Osteoblast (primary cell): ENCODE data around the gene SOX6. TPM values are rescaled to one million over a fixed set of nuclear protein-coding genes. Genes with fewer than 3 reads are reported as not detected.

Experiments used
- DNase-seq: peaks from one replicate; pipeline ENCODE4 v3.0.0; 2011; ENCODE audit warnings: low spot score, mixed read lengths; ENCODE audit not compliant: insufficient read length; ENCODE audit errors: missing footprints
- H2AFZ ChIP-seq: 2 replicates; pipeline ENCODE4 v1.6.0; 2011; ENCODE audit warnings: mild to moderate bottlenecking, low read length
- H3K27ac ChIP-seq: 2 replicates; pipeline ENCODE4 v1.5.1; 2011; ENCODE audit warnings: mild to moderate bottlenecking, low read depth, low read length, moderate library complexity
- H3K27me3 ChIP-seq: 2 replicates; pipeline ENCODE4 v1.6.0; 2012; ENCODE audit warnings: mild to moderate bottlenecking, control low read depth, inconsistent platforms, low read length, moderate library complexity; ENCODE audit not compliant: insufficient read depth
- H3K36me3 ChIP-seq: 2 replicates; pipeline ENCODE4 v1.5.1; 2011; ENCODE audit warnings: mild to moderate bottlenecking, low read length, control low read depth, moderate library complexity; ENCODE audit not compliant: insufficient read depth
- H3K4me1 ChIP-seq: 2 replicates; pipeline ENCODE4 v1.5.1; 2011; ENCODE audit warnings: mild to moderate bottlenecking, low read length, control low read depth, moderate library complexity; ENCODE audit not compliant: insufficient read depth
- H3K4me2 ChIP-seq: 2 replicates; pipeline ENCODE4 v1.6.0; 2011; ENCODE audit warnings: mild to moderate bottlenecking, low read length; ENCODE audit not compliant: insufficient read depth
- H3K4me3 ChIP-seq: fragments of 200-600 bp; sonication (generic); 3 replicates; pipeline ENCODE4 v1.5.1; 2012; ENCODE audit warnings: mild to moderate bottlenecking, low read length, inconsistent platforms; ENCODE audit not compliant: insufficient read depth
- H3K79me2 ChIP-seq: 2 replicates; pipeline ENCODE4 v1.6.0; 2012; ENCODE audit warnings: mild to moderate bottlenecking, low read length, control low read depth, inconsistent platforms; ENCODE audit not compliant: insufficient read depth
- H3K9me3 ChIP-seq: 2 replicates; pipeline ENCODE4 v1.5.1; 2011; ENCODE audit warnings: low read depth, low read length, control low read depth
- H4K20me1 ChIP-seq: 2 replicates; pipeline ENCODE4 v1.6.0; 2012; ENCODE audit warnings: mild to moderate bottlenecking, low read length, control low read depth; ENCODE audit not compliant: insufficient read depth
- CTCF ChIP-seq: IDR thresholded peaks from 2 replicates; pipeline ENCODE4 v1.5.1; 2011; ENCODE audit warnings: mild to moderate bottlenecking, low read depth, low read length, moderate library complexity; ENCODE audit errors: extremely low read depth
- total RNA-seq: library from RNA; depleted of rRNA; stranded (reverse); fragments of >200 nt; gene quantifications from 2 replicates; pipeline ENCODE4 v1.2.3, GENCODE V29; 2012

SOX6 gene
- total RNA-seq, 1 donor: 3.3 TPM

GRCh38 chr11:16356761-16357393, 531 bp upstream of the SOX6 start:
- no peak for TF ChIP-seq CTCF
- no peaks in the 10 kb centered on the region for H3K9me3 ChIP-seq
- H3K4me2 ChIP-seq: peak overlapping the region; percentile 3
- no peaks in the 10 kb centered on the region for H3K36me3 ChIP-seq
- no peaks in the 10 kb centered on the region for H3K27me3 ChIP-seq
- H3K79me2 ChIP-seq: no peaks in the 10 kb centered on the region
- H3K27ac ChIP-seq: no peak overlapping the region
- peak; percentile 25 for DNase-seq
- H2AFZ ChIP-seq: no peak overlapping the region
- H3K4me3 ChIP-seq: no peak overlapping the region
- H3K4me1 ChIP-seq: peaks cover 10% of the 10 kb centered on the region
- no peaks in the 10 kb centered on the region for H4K20me1 ChIP-seq

GRCh38 chr11:16352707-16353106, 3.6 kb downstream of the SOX6 start:
- H3K4me3 ChIP-seq: no peak overlapping the region
- DNase-seq: no peak
- no peak overlapping the region for H3K4me2 ChIP-seq
- no peaks in the 10 kb centered on the region for H3K36me3 ChIP-seq
- no peaks in the 10 kb centered on the region for H3K27me3 ChIP-seq
- no peaks in the 10 kb centered on the region for H4K20me1 ChIP-seq
- H3K27ac ChIP-seq: no peak overlapping the region
- H3K9me3 ChIP-seq: no peaks in the 10 kb centered on the region
- TF ChIP-seq CTCF: no peak
- peaks cover 10% of the 10 kb centered on the region for H3K4me1 ChIP-seq
- no peaks in the 10 kb centered on the region for H3K79me2 ChIP-seq
- no peak overlapping the region for H2AFZ ChIP-seq

GRCh38 chr11:16350125-16350524, 6.2 kb downstream of the SOX6 start:
- Histone ChIP-seq H3K4me1 (no peaks in the 10 kb centered on the region), H3K4me2 (no peak overlapping the region), H3K36me3 (no peaks in the 10 kb centered on the region), H3K9me3 (no peaks in the 10 kb centered on the region), H2AFZ (no peak overlapping the region), H3K4me3 (no peak overlapping the region), H3K27ac (no peak overlapping the region), H3K79me2 (no peaks in the 10 kb centered on the region), H3K27me3 (no peaks in the 10 kb centered on the region), H4K20me1 (no peaks in the 10 kb centered on the region)
- no peak for TF ChIP-seq CTCF
- DNase-seq: no peak

GRCh38 chr11:16347928-16348685, 8.2 kb downstream of the SOX6 start:
- no peaks in the 10 kb centered on the region for H3K79me2 ChIP-seq
- no peaks in the 10 kb centered on the region for H3K4me1 ChIP-seq

More at GRCh38 chr11:16347928-16348685, 8.2 kb downstream of the SOX6 start:
- Histone ChIP-seq H3K27ac (no peak overlapping the region), H3K36me3 (no peaks in the 10 kb centered on the region), H3K4me2 (no peak overlapping the region), H4K20me1 (no peaks in the 10 kb centered on the region), H3K4me3 (no peak overlapping the region), H3K9me3 (no peaks in the 10 kb centered on the region), H2AFZ (no peak overlapping the region), H3K27me3 (no peaks in the 10 kb centered on the region)
- no peak for DNase-seq
- no peak for TF ChIP-seq CTCF
